Vagina (tissue), 2 donors: ENCODE data around the gene JPH3. TPM values are rescaled to one million over a fixed set of nuclear protein-coding genes. Genes with fewer than 3 reads are reported as not detected.
A peak's percentile ranks its signal among the peaks of the same experiment; 100 is the strongest.

Source experiments
- DNase-seq, 2 donors: peaks; one replicate each; pipeline ENCODE4 v3.0.0-alpha.2; 2017; ENCODE audit errors: extremely low spot score in 2 of 2
- H3K27ac ChIP-seq: fragments of 200-600 bp; sonication (generic); one replicate; pipeline ENCODE4 v1.5.1; 2019
- H3K27me3 ChIP-seq: fragments of 200-600 bp; sonication (generic); one replicate; pipeline ENCODE4 v1.5.1; 2019
- H3K36me3 ChIP-seq, 2 donors: fragments of 200-600 bp; sonication (generic); one replicate each; pipeline ENCODE4 v1.5.1; 2017 to 2019
- H3K4me1 ChIP-seq: fragments of 200-600 bp; sonication (generic); one replicate; pipeline ENCODE4 v1.5.1; 2019
- H3K4me3 ChIP-seq, 2 donors: fragments of 200-600 bp; sonication (generic); 1 replicate in 1 of 2; 2 replicates in 1 of 2; pipeline ENCODE4 v1.5.1; 2016 to 2019
- H3K9me3 ChIP-seq: fragments of 200-600 bp; sonication (generic); one replicate; pipeline ENCODE4 v1.5.1; 2019
- POLR2A ChIP-seq, 2 donors: fragments of 450-650 bp; IDR thresholded peaks; one replicate each; pipeline ENCODE4 v1.6.1; 2017; ENCODE audit warnings: antibody characterized with exemption in 2 of 2, mild to moderate bottlenecking in 2 of 2, moderate library complexity in 2 of 2
- POLR2AphosphoS5 ChIP-seq, 2 donors: sonication (generic); formaldehyde crosslinking; IDR thresholded peaks; one replicate each; pipeline ENCODE4 v1.9.0; 2017; ENCODE audit warnings: antibody characterized with exemption in 2 of 2, mild to moderate bottlenecking in 2 of 2, low read depth in 1 of 2; ENCODE audit not compliant: insufficient read depth in 1 of 2
- intact Hi-C: fragments of 100-400 bp; cut with DNase I; formaldehyde crosslinking; loops from one replicate; pipeline ENCODE4 v1.15.1; 2023
- total RNA-seq: library from RNA; depleted of rRNA; stranded (reverse); fragments of >200 nt; gene quantifications from one replicate; pipeline ENCODE4 v1.2.3, GENCODE V29; 2016
- TF ChIP-seq, protein P1 (sequence below), 3 experiments: fragments of 450-650 bp in 2 of 3; fragments of 200-600 bp in 1 of 3; sonication (generic) in 1 of 3; IDR thresholded peaks; one replicate each; pipeline ENCODE4 v1.5.1; 2017 to 2019; ENCODE audit warnings: antibody characterized with exemption in 3 of 3, mild to moderate bottlenecking in 2 of 3, moderate library complexity in 2 of 3

The JPH3 gene
- total RNA-seq, 1 donor from 2014 or later = 2.0 TPM

DNA sequence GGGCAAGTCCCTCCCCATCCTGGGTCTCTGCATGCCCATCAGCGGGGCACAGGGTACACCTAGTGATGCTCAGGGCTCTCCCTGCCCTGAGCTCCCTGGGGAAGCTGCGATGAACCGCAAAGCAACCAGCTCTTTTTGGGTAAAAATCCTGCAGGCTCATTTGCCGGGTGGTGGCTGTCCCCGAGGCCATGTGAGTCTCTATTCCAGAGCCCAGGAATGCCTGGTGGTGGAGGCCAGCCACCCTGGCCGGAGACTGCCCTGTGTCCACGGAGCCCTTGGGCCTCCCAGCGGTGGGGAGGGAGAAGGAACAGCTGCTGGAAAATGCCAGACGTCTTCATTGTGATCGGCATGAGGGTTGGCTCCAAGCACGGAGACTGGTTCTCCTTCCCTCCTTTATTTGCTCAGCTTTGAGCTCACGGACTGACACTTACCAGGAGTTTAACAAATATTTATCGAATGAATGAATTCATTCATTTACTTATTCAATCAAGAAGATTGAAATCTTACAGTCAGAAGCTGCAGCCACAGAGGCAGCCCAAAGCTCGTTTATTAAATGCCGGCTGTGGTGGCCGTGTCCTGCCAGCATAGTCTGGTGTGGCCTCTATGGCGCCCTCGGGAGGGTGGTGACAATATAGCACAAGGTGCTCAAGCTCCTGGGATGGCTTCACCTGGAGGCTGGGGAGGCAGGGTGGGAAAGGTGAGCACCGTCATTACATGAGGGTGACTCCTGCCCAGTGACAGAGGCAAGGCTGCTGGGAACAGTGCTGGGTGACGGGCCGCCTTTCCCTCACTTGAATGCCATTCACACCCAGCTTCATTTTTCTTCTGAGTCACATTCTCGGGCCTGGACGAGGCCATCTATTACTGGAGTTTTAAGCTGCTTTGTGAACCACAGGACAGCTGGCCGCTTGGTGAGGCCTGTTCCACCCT is 31.1 kb upstream of the JPH3 start:
- no peak for DNase-seq
- no peak overlapping the region for H3K4me3 ChIP-seq
- H3K9me3 ChIP-seq = no peaks in the 10 kb centered on the region
- H3K4me1 ChIP-seq = peaks cover 9% of the 10 kb centered on the region
- TF ChIP-seq POLR2A (IDR thresholded peaks at IDR 0.05) (no peak), POLR2AphosphoS5 (IDR thresholded peaks at IDR 0.05; ENCODE audit: insufficient read depth in 1 of 2, low read depth in 1 of 2) (no peak)
- TF ChIP-seq, protein P1, sequence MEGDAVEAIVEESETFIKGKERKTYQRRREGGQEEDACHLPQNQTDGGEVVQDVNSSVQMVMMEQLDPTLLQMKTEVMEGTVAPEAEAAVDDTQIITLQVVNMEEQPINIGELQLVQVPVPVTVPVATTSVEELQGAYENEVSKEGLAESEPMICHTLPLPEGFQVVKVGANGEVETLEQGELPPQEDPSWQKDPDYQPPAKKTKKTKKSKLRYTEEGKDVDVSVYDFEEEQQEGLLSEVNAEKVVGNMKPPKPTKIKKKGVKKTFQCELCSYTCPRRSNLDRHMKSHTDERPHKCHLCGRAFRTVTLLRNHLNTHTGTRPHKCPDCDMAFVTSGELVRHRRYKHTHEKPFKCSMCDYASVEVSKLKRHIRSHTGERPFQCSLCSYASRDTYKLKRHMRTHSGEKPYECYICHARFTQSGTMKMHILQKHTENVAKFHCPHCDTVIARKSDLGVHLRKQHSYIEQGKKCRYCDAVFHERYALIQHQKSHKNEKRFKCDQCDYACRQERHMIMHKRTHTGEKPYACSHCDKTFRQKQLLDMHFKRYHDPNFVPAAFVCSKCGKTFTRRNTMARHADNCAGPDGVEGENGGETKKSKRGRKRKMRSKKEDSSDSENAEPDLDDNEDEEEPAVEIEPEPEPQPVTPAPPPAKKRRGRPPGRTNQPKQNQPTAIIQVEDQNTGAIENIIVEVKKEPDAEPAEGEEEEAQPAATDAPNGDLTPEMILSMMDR (IDR thresholded peaks at IDR 0.05) = peak in 2 of 3 experiments; percentile 21 to 45
- H3K27ac ChIP-seq = peak overlapping the region; percentile 17
- H3K36me3 ChIP-seq = no peaks in the 10 kb centered on the region
- intact Hi-C loops = no loop called here
- no peaks in the 10 kb centered on the region for H3K27me3 ChIP-seq

DNA sequence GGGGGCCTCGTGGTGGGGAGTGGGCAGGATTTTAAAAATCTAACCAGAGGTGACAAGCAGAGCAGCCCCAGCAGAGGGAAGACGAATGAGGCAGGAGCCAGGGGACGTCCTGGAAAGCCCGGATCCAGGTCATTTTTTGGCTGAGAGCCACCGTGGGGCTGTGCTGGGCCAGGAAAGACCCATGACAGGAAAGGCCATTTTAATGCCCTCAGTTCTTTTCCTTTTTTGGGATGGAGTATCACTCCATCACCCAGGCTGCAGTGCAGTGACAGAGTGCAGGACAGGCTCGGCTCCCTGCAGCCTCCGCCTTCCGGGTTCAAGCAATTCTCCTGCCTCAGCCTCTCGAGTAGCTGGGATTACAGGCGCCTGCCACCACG is 30.5 kb upstream of the JPH3 start:
- H3K27ac ChIP-seq = no peak overlapping the region

DNA sequence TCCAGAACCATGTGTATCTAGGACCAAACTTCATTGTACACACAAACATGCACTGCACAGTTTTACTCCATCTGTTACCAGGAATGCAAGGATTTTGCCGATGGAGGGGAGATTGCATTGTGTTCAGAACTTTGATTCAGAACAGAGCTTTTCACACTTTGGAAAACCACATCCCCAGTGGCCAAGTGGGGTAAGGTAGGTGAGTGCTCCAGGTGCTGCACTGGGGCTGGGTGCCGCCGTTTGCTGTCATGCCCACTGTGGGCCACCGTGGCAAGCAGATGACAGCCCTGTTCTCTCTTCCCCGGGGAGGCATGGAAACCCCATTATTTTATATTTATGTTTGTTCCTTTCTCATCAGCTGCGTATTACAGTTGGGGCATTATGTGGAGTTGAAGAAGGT is 29.3 kb upstream of the JPH3 start:
- DNase-seq = no peak
- H3K36me3 ChIP-seq = no peaks in the 10 kb centered on the region
- no peaks in the 10 kb centered on the region for H3K9me3 ChIP-seq
- TF ChIP-seq POLR2A (IDR thresholded peaks at IDR 0.05) (no peak), POLR2AphosphoS5 (IDR thresholded peaks at IDR 0.05; ENCODE audit: insufficient read depth in 1 of 2, low read depth in 1 of 2) (no peak)
- TF ChIP-seq, protein P1 (IDR thresholded peaks at IDR 0.05) = no peak
- intact Hi-C loops = no loop called here
- H3K27ac ChIP-seq = no peak overlapping the region
- no peaks in the 10 kb centered on the region for H3K27me3 ChIP-seq
- H3K4me1 ChIP-seq = peaks cover 9% of the 10 kb centered on the region
- no peak overlapping the region for H3K4me3 ChIP-seq

More for the DNA sequence above, 30.5 kb upstream of the JPH3 start:
- no peaks in the 10 kb centered on the region for H3K27me3 ChIP-seq
- no peaks in the 10 kb centered on the region for H3K9me3 ChIP-seq
- peaks cover 9% of the 10 kb centered on the region for H3K4me1 ChIP-seq
- H3K36me3 ChIP-seq = no peaks in the 10 kb centered on the region
- H3K4me3 ChIP-seq = no peak overlapping the region
- intact Hi-C loops = no loop called here
- TF ChIP-seq, protein P1 (IDR thresholded peaks at IDR 0.05) = no peak
- TF ChIP-seq POLR2AphosphoS5 (IDR thresholded peaks at IDR 0.05; ENCODE audit: insufficient read depth in 1 of 2, low read depth in 1 of 2) (no peak), POLR2A (IDR thresholded peaks at IDR 0.05) (no peak)
- no peak for DNase-seq

DNA sequence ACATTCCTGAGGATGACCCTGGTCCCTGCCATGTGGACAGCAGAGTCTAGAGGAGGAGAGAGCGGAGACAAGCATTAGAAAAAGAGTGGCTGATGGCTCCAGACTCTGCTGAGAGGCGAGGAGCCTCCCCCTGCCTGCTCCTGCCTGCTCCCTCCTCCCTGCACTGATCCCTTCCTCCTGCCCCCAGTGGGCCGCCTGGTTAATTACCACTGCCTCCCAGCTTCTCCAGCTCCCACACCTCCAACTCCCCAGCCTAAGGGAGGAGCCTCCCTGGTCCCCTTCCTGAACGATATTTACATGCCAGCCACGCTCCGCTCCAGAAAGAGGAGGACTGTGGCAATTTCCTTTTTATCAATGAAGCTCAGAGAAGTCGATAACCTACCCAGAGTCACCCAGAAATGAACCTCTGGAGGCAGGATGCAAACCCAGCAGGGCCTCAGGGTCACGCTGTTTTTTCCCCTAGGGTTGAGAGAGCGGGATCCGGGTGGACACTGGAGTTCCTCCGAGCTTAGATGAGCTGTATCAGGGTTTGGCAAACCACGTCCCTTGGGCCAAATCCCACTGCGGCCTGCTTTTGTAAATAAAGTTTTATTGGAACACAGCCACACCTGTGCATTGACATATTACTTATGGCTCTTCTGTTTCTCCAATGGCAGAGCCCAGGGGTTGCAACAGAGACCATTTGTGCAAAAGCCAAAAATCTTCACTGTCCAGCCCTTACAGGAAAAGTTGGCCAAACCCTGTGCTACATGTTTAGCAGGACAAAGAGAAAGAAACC is 27.1 kb upstream of the JPH3 start:
- Histone ChIP-seq H3K27ac (no peak overlapping the region), H3K4me3 (no peak overlapping the region), H3K36me3 (no peaks in the 10 kb centered on the region), H3K27me3 (no peaks in the 10 kb centered on the region), H3K9me3 (no peaks in the 10 kb centered on the region), H3K4me1 (peaks cover 9% of the 10 kb centered on the region)
- TF ChIP-seq POLR2A (IDR thresholded peaks at IDR 0.05) (no peak), POLR2AphosphoS5 (IDR thresholded peaks at IDR 0.05; ENCODE audit: insufficient read depth in 1 of 2, low read depth in 1 of 2) (no peak)
- TF ChIP-seq, protein P1 (IDR thresholded peaks at IDR 0.05) = no peak
- intact Hi-C loops = no loop called here
- DNase-seq = no peak
